K562 (cell line): Measurements from ENCODE around the gene PCSK6. TPM values are rescaled to one million over a fixed set of nuclear protein-coding genes. Genes with fewer than 3 reads are reported as not detected.

Experiments used
- CEBPG ChIP-seq, 3 experiments: fragments of 200-800 bp in 1 of 3; sonication (Bioruptor generic) in 1 of 3; sonication (generic) in 1 of 3; formaldehyde crosslinking in 1 of 3; IDR thresholded peaks in 2 of 3; conservative IDR thresholded peaks in 1 of 3; 2 replicates each; pipeline versions ENCODE4 v1.6.1 to v1.8.0; 2016 to 2022; ENCODE audit warnings: missing compliant biosample characterization in 2 of 3, missing genetic modification characterization in 2 of 3, mild to moderate bottlenecking in 1 of 3, missing genetic modification reagents in 1 of 3
- HSF4 ChIP-seq: fragments of 250-450 bp; sonication (Bioruptor Pico); IDR thresholded peaks from 2 replicates; pipeline ENCODE4 v2.1.2; 2022; ENCODE audit warnings: mild to moderate bottlenecking, moderate library complexity, borderline replicate concordance
- MAFK ChIP-seq: IDR thresholded peaks from 2 replicates; pipeline ENCODE4 v1.6.1; 2011; ENCODE audit warnings: low read length, improper control_type of control experiment
- NFYB ChIP-seq: IDR thresholded peaks from 2 replicates; pipeline ENCODE4 v1.6.1; 2011; ENCODE audit warnings: mild to moderate bottlenecking, moderate library complexity; ENCODE audit not compliant: insufficient read length; ENCODE audit errors: extremely low read depth
- PCBP1 ChIP-seq: fragments of 200-400 bp; formaldehyde crosslinking; IDR thresholded peaks from 2 replicates; pipeline ENCODE4 v1.6.1; 2018; ENCODE audit warnings: mild to moderate bottlenecking, low read depth, low read length; ENCODE audit not compliant: poor library complexity, severe bottlenecking
- RCOR1 ChIP-seq, 2 experiments: IDR thresholded peaks; 2 replicates each; pipeline ENCODE4 v1.6.1; 2012; ENCODE audit warnings: low read depth in 2 of 2, low read length in 2 of 2, borderline replicate concordance in 1 of 2, improper control_type of control experiment in 1 of 2
- SIRT6 ChIP-seq: IDR thresholded peaks from one replicate; pipeline ENCODE4 v1.6.1; 2012; ENCODE audit warnings: low read depth, mild to moderate bottlenecking, control low read depth, inconsistent platforms, low read length, moderate library complexity
- SOX6 ChIP-seq: fragments of 450-650 bp; IDR thresholded peaks from 2 replicates; pipeline ENCODE4 v1.6.1; 2014; ENCODE audit warnings: mild to moderate bottlenecking
- SRSF9 ChIP-seq: fragments of 200-400 bp; formaldehyde crosslinking; IDR thresholded peaks from 2 replicates; pipeline ENCODE4 v1.6.1; 2017; ENCODE audit warnings: low read depth, low read length, borderline replicate concordance
- ZNF436 ChIP-seq: fragments of 250-450, 450-650 bp; sonication (Bioruptor Pico); formaldehyde crosslinking; IDR thresholded peaks from 2 replicates; pipeline ENCODE4 v1.7.0; 2020; ENCODE audit warnings: mild to moderate bottlenecking
- polyA plus RNA-seq, 8 experiments: library from polyadenylated mRNA; depleted of rRNA in 4 of 8; stranded (reverse) in 5 of 8; unstranded in 3 of 8; fragments of >200 nt; fragmentation: Nextera tagmentation in 2 of 8; fragmentation: Illumina TruSeq in 1 of 8; extraction: Ambion mirVana in 2 of 8; extraction: Trizol in 1 of 8; gene quantifications; 2 replicates each; pipeline versions ENCODE4 v1.2.1 to v1.2.3, GENCODE V29; 2011 to 2014; ENCODE audit warnings: inconsistent platforms in 1 of 8, missing spikeins in 1 of 8
- total RNA-seq, 7 experiments: library from RNA; depleted of rRNA in 6 of 7; stranded (reverse); fragments of >200 nt in 6 of 7; fragmentation: Illumina TruSeq in 2 of 7; extraction: Trizol in 2 of 7; gene quantifications; 2 replicates each; pipeline versions ENCODE4 v1.2.1 to v1.2.3, GENCODE V29; 2011 to 2021; ENCODE audit warnings: low replicate concordance in 1 of 7
- TF ChIP-seq, protein P1 (sequence below): sonication (generic); formaldehyde crosslinking; IDR thresholded peaks from 2 replicates; pipeline ENCODE4 v1.8.1; 2023; ENCODE audit warnings: missing genetic modification reagents, mild to moderate bottlenecking, borderline replicate concordance
- TF ChIP-seq, protein P2 (sequence below): sonication (generic); formaldehyde crosslinking; IDR thresholded peaks from 2 replicates; pipeline ENCODE4 v1.4.0; 2020; ENCODE audit warnings: mild to moderate bottlenecking, missing genetic modification reagents
- TF ChIP-seq, protein P3 (sequence below), 2 experiments: IDR thresholded peaks in 1 of 2; conservative IDR thresholded peaks in 1 of 2; 2 replicates each; pipeline ENCODE4 v1.6.1; 2016; ENCODE audit warnings: low read depth in 2 of 2, mild to moderate bottlenecking in 1 of 2, missing compliant biosample characterization in 1 of 2, missing genetic modification characterization in 1 of 2, moderate library complexity in 1 of 2
- TF ChIP-seq, protein P4 (sequence below): fragments of 250-450 bp; sonication (Bioruptor Pico); IDR thresholded peaks from 2 replicates; pipeline ENCODE4 v1.8.0; 2022; ENCODE audit warnings: moderate library complexity, mild to moderate bottlenecking, inconsistent platforms

PCSK6 gene
- total and polyA plus RNA-seq, 9 of the 15 experiments (the other 6 are each of a cell fraction or from before 2014, with no cell fraction given): 2.2 to 32.6 (median 14.5) TPM

DNA sequence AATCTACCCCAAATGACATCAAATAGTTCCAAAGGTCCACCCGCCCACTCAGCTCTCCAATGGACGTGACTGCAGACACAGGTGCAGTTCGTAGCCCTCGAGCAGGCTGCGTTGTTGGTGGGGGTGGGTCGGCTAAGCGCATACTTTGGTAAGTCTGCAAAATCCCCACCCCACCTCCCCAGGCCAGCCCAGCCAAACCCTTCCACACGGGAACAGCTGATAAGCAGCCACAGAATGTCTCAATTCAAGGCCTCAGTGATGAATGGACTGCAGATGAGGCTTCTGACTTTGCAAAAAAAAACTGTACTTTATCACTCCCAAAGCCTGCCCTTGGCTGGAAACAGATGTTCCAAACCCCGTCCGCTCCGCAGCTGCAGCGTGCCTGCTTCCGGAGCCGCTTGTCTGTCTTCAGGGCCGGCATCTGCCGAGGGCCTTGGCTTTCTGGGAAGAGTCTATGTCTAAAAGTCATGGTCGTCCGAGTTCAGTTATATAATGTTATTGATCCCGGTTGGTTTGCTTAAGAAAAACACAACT lies 38.2 kb downstream of the PCSK6 start (continued):
- peak; percentile 90 for TF ChIP-seq SOX6
- peak; percentile 73 for TF ChIP-seq CEBPG (CRISPR knock-in tag; IDR thresholded peaks at IDR 0.05)
- peak in 1 of 2 experiments; percentile 38; a peak in 1 of 4 replicates for TF ChIP-seq CEBPG (tag; conservative IDR thresholded peaks at IDR 0.05 in 1 of 2, IDR thresholded peaks at IDR 0.05 in 1 of 2)
- TF ChIP-seq RCOR1 (IDR thresholded peaks at IDR 0.05; ENCODE audit: borderline replicate concordance in 1 of 2, low read depth in 2 of 2, low read length in 2 of 2): peak; percentile 61 to 92; a peak in 2 of 4 replicates
- no peak for TF ChIP-seq HSF4 (CRISPR knock-in tag)
- TF ChIP-seq, protein P1, sequence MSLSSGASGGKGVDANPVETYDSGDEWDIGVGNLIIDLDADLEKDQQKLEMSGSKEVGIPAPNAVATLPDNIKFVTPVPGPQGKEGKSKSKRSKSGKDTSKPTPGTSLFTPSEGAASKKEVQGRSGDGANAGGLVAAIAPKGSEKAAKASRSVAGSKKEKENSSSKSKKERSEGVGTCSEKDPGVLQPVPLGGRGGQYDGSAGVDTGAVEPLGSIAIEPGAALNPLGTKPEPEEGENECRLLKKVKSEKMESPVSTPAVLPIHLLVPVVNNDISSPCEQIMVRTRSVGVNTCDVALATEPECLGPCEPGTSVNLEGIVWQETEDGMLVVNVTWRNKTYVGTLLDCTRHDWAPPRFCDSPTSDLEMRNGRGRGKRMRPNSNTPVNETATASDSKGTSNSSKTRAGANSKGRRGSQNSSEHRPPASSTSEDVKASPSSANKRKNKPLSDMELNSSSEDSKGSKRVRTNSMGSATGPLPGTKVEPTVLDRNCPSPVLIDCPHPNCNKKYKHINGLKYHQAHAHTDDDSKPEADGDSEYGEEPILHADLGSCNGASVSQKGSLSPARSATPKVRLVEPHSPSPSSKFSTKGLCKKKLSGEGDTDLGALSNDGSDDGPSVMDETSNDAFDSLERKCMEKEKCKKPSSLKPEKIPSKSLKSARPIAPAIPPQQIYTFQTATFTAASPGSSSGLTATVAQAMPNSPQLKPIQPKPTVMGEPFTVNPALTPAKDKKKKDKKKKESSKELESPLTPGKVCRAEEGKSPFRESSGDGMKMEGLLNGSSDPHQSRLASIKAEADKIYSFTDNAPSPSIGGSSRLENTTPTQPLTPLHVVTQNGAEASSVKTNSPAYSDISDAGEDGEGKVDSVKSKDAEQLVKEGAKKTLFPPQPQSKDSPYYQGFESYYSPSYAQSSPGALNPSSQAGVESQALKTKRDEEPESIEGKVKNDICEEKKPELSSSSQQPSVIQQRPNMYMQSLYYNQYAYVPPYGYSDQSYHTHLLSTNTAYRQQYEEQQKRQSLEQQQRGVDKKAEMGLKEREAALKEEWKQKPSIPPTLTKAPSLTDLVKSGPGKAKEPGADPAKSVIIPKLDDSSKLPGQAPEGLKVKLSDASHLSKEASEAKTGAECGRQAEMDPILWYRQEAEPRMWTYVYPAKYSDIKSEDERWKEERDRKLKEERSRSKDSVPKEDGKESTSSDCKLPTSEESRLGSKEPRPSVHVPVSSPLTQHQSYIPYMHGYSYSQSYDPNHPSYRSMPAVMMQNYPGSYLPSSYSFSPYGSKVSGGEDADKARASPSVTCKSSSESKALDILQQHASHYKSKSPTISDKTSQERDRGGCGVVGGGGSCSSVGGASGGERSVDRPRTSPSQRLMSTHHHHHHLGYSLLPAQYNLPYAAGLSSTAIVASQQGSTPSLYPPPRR: 0 out of 2 replicates have a peak, but pooled peaks have one; percentile 67
- TF ChIP-seq, protein P2, sequence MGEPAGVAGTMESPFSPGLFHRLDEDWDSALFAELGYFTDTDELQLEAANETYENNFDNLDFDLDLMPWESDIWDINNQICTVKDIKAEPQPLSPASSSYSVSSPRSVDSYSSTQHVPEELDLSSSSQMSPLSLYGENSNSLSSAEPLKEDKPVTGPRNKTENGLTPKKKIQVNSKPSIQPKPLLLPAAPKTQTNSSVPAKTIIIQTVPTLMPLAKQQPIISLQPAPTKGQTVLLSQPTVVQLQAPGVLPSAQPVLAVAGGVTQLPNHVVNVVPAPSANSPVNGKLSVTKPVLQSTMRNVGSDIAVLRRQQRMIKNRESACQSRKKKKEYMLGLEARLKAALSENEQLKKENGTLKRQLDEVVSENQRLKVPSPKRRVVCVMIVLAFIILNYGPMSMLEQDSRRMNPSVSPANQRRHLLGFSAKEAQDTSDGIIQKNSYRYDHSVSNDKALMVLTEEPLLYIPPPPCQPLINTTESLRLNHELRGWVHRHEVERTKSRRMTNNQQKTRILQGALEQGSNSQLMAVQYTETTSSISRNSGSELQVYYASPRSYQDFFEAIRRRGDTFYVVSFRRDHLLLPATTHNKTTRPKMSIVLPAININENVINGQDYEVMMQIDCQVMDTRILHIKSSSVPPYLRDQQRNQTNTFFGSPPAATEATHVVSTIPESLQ (CRISPR knock-in tag): no peak
- TF ChIP-seq NFYB: no peak
- TF ChIP-seq, protein P3, sequence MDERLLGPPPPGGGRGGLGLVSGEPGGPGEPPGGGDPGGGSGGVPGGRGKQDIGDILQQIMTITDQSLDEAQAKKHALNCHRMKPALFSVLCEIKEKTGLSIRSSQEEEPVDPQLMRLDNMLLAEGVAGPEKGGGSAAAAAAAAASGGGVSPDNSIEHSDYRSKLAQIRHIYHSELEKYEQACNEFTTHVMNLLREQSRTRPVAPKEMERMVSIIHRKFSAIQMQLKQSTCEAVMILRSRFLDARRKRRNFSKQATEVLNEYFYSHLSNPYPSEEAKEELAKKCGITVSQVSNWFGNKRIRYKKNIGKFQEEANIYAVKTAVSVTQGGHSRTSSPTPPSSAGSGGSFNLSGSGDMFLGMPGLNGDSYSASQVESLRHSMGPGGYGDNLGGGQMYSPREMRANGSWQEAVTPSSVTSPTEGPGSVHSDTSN (CRISPR knock-in tag; IDR thresholded peaks at IDR 0.05; ENCODE audit: low read depth): peak; percentile 38
- TF ChIP-seq, protein P3 (tag; conservative IDR thresholded peaks at IDR 0.05; ENCODE audit: low read depth): peak; percentile 97
- TF ChIP-seq SIRT6: no peak
- no peak for TF ChIP-seq PCBP1
- TF ChIP-seq, protein P4, sequence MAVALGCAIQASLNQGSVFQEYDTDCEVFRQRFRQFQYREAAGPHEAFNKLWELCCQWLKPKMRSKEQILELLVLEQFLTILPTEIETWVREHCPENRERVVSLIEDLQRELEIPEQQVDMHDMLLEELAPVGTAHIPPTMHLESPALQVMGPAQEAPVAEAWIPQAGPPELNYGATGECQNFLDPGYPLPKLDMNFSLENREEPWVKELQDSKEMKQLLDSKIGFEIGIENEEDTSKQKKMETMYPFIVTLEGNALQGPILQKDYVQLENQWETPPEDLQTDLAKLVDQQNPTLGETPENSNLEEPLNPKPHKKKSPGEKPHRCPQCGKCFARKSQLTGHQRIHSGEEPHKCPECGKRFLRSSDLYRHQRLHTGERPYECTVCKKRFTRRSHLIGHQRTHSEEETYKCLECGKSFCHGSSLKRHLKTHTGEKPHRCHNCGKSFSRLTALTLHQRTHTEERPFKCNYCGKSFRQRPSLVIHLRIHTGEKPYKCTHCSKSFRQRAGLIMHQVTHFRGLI: peak; percentile 70; the same call in 1 of the 2 replicates
- TF ChIP-seq MAFK: peak; percentile 87
- no peak for TF ChIP-seq ZNF436 (CRISPR knock-in tag)
- no peak for TF ChIP-seq SRSF9
